ENCODE results near the gene HPSE2.
A peak's percentile ranks its signal among the peaks of the same experiment; 100 is the strongest.

The HPSE2 gene

GRCh38 chr10:98467506-98468318 is 767.9 kb downstream of the HPSE2 start:
- peak overlapping the region; percentile 46 for H3K4me3 ChIP-seq (ENCODE audit: low read depth, low read length)
- TF ChIP-seq CTCF (IDR thresholded peaks at IDR 0.05; ENCODE audit: borderline replicate concordance, insufficient read depth, low read depth, low read length) = peak; percentile 78

GRCh38 chr10:98466861-98467505 is 768.7 kb downstream of the HPSE2 start:
- no peak for TF ChIP-seq CTCF (IDR thresholded peaks at IDR 0.05; ENCODE audit: borderline replicate concordance, insufficient read depth, low read depth, low read length)
- no peak overlapping the region for H3K4me3 ChIP-seq (ENCODE audit: low read depth, low read length)

GRCh38 chr10:98465866-98466265 is 769.8 kb downstream of the HPSE2 start:
- TF ChIP-seq CTCF (IDR thresholded peaks at IDR 0.05; ENCODE audit: borderline replicate concordance, insufficient read depth, low read depth, low read length) = no peak

GRCh38 chr10:98463976-98464754 is 771.5 kb downstream of the HPSE2 start:
- no peak for TF ChIP-seq CTCF (IDR thresholded peaks at IDR 0.05; ENCODE audit: borderline replicate concordance, insufficient read depth, low read depth, low read length)
- H3K4me3 ChIP-seq (ENCODE audit: low read depth, low read length) = no peak overlapping the region

More at GRCh38 chr10:98465866-98466265, 769.8 kb downstream of the HPSE2 start:
- H3K4me3 ChIP-seq (ENCODE audit: low read depth, low read length) = no peak overlapping the region

- H3K4me3 ChIP-seq (ENCODE audit: low read depth, low read length) = no peak overlapping the region
- TF ChIP-seq CTCF (IDR thresholded peaks at IDR 0.05; ENCODE audit: borderline replicate concordance, insufficient read depth, low read depth, low read length) = no peak
Measured at GRCh38 chr10:98463016-98463415, 772.6 kb downstream of the HPSE2 start.

GRCh38 chr10:98461500-98461842 is 774.2 kb downstream of the HPSE2 start:
- TF ChIP-seq CTCF (IDR thresholded peaks at IDR 0.05; ENCODE audit: borderline replicate concordance, insufficient read depth, low read depth, low read length) = no peak
- H3K4me3 ChIP-seq (ENCODE audit: low read depth, low read length) = no peak overlapping the region
